Measurements from ENCODE around the gene TMEM240.

- TF ChIP-seq CTCF (IDR thresholded peaks at IDR 0.05) (no peak), POLR2A (IDR thresholded peaks at IDR 0.05) (no peak), EP300 (IDR thresholded peaks at IDR 0.05) (no peak)
Measured at GRCh38 chr1:1491601-1492000, 48.8 kb downstream of the TMEM240 start.

Measured in tibial nerve (tissue), 4 donors.